Measurements from ENCODE around the gene GRAMD1A. TPM values are rescaled to one million over a fixed set of nuclear protein-coding genes. Genes with fewer than 3 reads are reported as not detected.
A peak's percentile ranks its signal among the peaks of the same experiment; 100 is the strongest.

Gene GRAMD1A
- total RNA-seq (102 TPM in 2 replicates), polyA plus RNA-seq (83.8 and 90.5 TPM in 2 replicates), polyA minus RNA-seq (39.1 and 78.2 TPM in 2 replicates)
- 25.3 TPM for total RNA-seq (2013)

GRCh38 chr19:34999498-35000337 lies at the start of gene GRAMD1A:
Gene GRAMD1A (plus strand): TSS chr19:35000323. CDS start chr19:35000479, 156 bp downstream.
- H4K20me1 ChIP-seq (ENCODE audit: control insufficient read depth, insufficient read depth, low read length, poor library complexity, severe bottlenecking) = peaks cover 22% of the 10 kb centered on the region
- Mint-ChIP-seq H3K27me3 (no peaks in the 10 kb centered on the region), H3K4me1 (peaks cover 59% of the 10 kb centered on the region), H3K9me3 (ENCODE audit: insufficient read depth) (no peaks in the 10 kb centered on the region), H3K4me3 (peak within 1 kb of the TSS; percentile 93), H3K27ac (peak within 1 kb of the TSS; percentile 91)
- peaks cover 47 to 67% of the 10 kb centered on the region in 2 donors for H3K4me1 ChIP-seq (ENCODE audit: control insufficient read depth in 2 of 2, insufficient read depth in 2 of 2, low read length in 2 of 2)
- H3K9me3 ChIP-seq (ENCODE audit: control extremely low read depth in 1 of 3, control insufficient read depth in 2 of 3, insufficient read depth in 1 of 3, low read length in 2 of 3) = peaks cover 0 to 3% (median 0%) of the 10 kb centered on the region in 3 donors
- intact Hi-C loops (cut with micrococcal nuclease) = loop anchor here (5.0 kb wide), 1 partner anchor 267 kb away; the partner anchor contains the start of gene ZNF181
- peaks cover 3 to 4% of the 10 kb centered on the region in 2 experiments for H3K36me3 ChIP-seq (replicated peaks in 1 of 2; ENCODE audit: control extremely low read depth in 1 of 2, control insufficient read depth in 1 of 2, extremely low read depth in 1 of 2, insufficient read depth in 2 of 2, low read length in 1 of 2)
- H3K4me2 ChIP-seq (replicated peaks; ENCODE audit: low read depth, low read length, poor library complexity, severe bottlenecking) = peak within 1 kb of the TSS; percentile 99
- TF ChIP-seq EZH2 (IDR thresholded peaks at IDR 0.05; ENCODE audit: borderline replicate concordance, insufficient read depth, low read depth, low read length, poor library complexity, severe bottlenecking) = no peak
- no peak for TF ChIP-seq CTCF (IDR thresholded peaks at IDR 0.05)
- peak; percentile 77 for DNase-seq
- H3K4me3 ChIP-seq (ENCODE audit: control extremely low read depth in 1 of 5, extremely low read depth in 1 of 5, insufficient read depth in 1 of 5, low read depth in 2 of 5, low read length in 4 of 5) = peak within 1 kb of the TSS; percentile 66 to 84 (median 74)
- 6% methylated on average over 27 of the region's 45 CpGs for WGBS (ENCODE audit: insufficient coverage)
- ChIA-PET POLR2A (interaction anchor here (0.6 to 1.2 kb wide), 2 partner anchors 26 to 455 kb away, joined by 3 to 6 read pairs; no protein-coding TSS in a partner anchor), CTCF (interaction anchor here (0.6 to 1.2 kb wide), 2 partner anchors 27 to 1468 kb away, joined by 3 read pairs; no protein-coding TSS in a partner anchor)
- H3K79me2 ChIP-seq (ENCODE audit: control insufficient read depth, insufficient read depth, low read length) = peaks cover 47% of the 10 kb centered on the region
- peak within 1 kb of the TSS; percentile 79 to 84 for H3K27ac ChIP-seq (ENCODE audit: low read length in 2 of 2)
- H3K9ac ChIP-seq (ENCODE audit: low read length) = peak within 1 kb of the TSS; percentile 76
- peak within 1 kb of the TSS; percentile 92 for H2AFZ ChIP-seq (ENCODE audit: insufficient read depth, low read depth, low read length, poor library complexity, severe bottlenecking)
- H3K27me3 ChIP-seq (replicated peaks in 1 of 4; ENCODE audit: control extremely low read depth in 1 of 4, control insufficient read depth in 3 of 4, insufficient read depth in 4 of 4, low read length in 3 of 4) = no peaks in the 10 kb centered on the region
- ATAC-seq (ENCODE audit: low read depth) = peak; percentile 61

- peaks cover 7 to 42% (median 37%) of the 10 kb centered on the region in 3 donors for H3K9me3 ChIP-seq (ENCODE audit: control extremely low read depth in 1 of 3, control insufficient read depth in 2 of 3, insufficient read depth in 1 of 3, low read length in 2 of 3)
- intact Hi-C loops (cut with micrococcal nuclease) = no loop called here
- CTCF ChIA-PET = interaction anchor here (1.8 kb wide), 1 partner anchor 20 kb away, joined by 5 read pairs; no protein-coding TSS in a partner anchor
Measured at GRCh38 chr19:34953092-34953491, 47.0 kb upstream of the GRAMD1A start.

More at GRCh38 chr19:34953092-34953491, 47.0 kb upstream of the GRAMD1A start:
- no peaks in the 10 kb centered on the region for H3K79me2 ChIP-seq (ENCODE audit: control insufficient read depth, insufficient read depth, low read length)
- no peak overlapping the region for H3K4me3 ChIP-seq (ENCODE audit: control extremely low read depth in 1 of 5, extremely low read depth in 1 of 5, insufficient read depth in 1 of 5, low read depth in 2 of 5, low read length in 4 of 5)
- DNase-seq = no peak
- Mint-ChIP-seq H3K9me3 (ENCODE audit: insufficient read depth) (peaks cover 24% of the 10 kb centered on the region), H3K27ac (no peak overlapping the region), H3K27me3 (no peaks in the 10 kb centered on the region), H3K4me3 (no peak overlapping the region), H3K4me1 (no peaks in the 10 kb centered on the region)
- no peak for TF ChIP-seq EZH2 (IDR thresholded peaks at IDR 0.05; ENCODE audit: borderline replicate concordance, insufficient read depth, low read depth, low read length, poor library complexity, severe bottlenecking)
- TF ChIP-seq CTCF (IDR thresholded peaks at IDR 0.05) = no peak
- H2AFZ ChIP-seq (ENCODE audit: insufficient read depth, low read depth, low read length, poor library complexity, severe bottlenecking) = no peak overlapping the region
- H3K4me1 ChIP-seq (ENCODE audit: control insufficient read depth in 2 of 2, insufficient read depth in 2 of 2, low read length in 2 of 2) = no peaks in the 10 kb centered on the region
- ATAC-seq (ENCODE audit: low read depth) = no peak
- H3K27me3 ChIP-seq (replicated peaks in 1 of 4; ENCODE audit: control extremely low read depth in 1 of 4, control insufficient read depth in 3 of 4, insufficient read depth in 4 of 4, low read length in 3 of 4) = no peaks in the 10 kb centered on the region
- POLR2A ChIA-PET = no interaction called here
- H3K4me2 ChIP-seq (replicated peaks; ENCODE audit: low read depth, low read length, poor library complexity, severe bottlenecking) = no peak overlapping the region
- no peaks in the 10 kb centered on the region for H4K20me1 ChIP-seq (ENCODE audit: control insufficient read depth, insufficient read depth, low read length, poor library complexity, severe bottlenecking)
- H3K27ac ChIP-seq (ENCODE audit: low read length in 2 of 2) = no peak overlapping the region
- peaks cover 3 to 12% of the 10 kb centered on the region in 2 experiments for H3K36me3 ChIP-seq (replicated peaks in 1 of 2; ENCODE audit: control extremely low read depth in 1 of 2, control insufficient read depth in 1 of 2, extremely low read depth in 1 of 2, insufficient read depth in 2 of 2, low read length in 1 of 2)
- no peak overlapping the region for H3K9ac ChIP-seq (ENCODE audit: low read length)
